ENCODE data around the gene KLF4.

- TF ChIP-seq, protein P1, sequence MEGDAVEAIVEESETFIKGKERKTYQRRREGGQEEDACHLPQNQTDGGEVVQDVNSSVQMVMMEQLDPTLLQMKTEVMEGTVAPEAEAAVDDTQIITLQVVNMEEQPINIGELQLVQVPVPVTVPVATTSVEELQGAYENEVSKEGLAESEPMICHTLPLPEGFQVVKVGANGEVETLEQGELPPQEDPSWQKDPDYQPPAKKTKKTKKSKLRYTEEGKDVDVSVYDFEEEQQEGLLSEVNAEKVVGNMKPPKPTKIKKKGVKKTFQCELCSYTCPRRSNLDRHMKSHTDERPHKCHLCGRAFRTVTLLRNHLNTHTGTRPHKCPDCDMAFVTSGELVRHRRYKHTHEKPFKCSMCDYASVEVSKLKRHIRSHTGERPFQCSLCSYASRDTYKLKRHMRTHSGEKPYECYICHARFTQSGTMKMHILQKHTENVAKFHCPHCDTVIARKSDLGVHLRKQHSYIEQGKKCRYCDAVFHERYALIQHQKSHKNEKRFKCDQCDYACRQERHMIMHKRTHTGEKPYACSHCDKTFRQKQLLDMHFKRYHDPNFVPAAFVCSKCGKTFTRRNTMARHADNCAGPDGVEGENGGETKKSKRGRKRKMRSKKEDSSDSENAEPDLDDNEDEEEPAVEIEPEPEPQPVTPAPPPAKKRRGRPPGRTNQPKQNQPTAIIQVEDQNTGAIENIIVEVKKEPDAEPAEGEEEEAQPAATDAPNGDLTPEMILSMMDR (conservative IDR thresholded peaks at IDR 0.05; ENCODE audit: low read depth, low read length), result no peak
- TF ChIP-seq ELK1 (IDR thresholded peaks at IDR 0.05; ENCODE audit: borderline replicate concordance, low read depth, low read length), result no peak
- TF ChIP-seq RCOR1 (IDR thresholded peaks at IDR 0.05; ENCODE audit: insufficient replicate concordance, low read length), result no peak
- TF ChIP-seq, protein P2, sequence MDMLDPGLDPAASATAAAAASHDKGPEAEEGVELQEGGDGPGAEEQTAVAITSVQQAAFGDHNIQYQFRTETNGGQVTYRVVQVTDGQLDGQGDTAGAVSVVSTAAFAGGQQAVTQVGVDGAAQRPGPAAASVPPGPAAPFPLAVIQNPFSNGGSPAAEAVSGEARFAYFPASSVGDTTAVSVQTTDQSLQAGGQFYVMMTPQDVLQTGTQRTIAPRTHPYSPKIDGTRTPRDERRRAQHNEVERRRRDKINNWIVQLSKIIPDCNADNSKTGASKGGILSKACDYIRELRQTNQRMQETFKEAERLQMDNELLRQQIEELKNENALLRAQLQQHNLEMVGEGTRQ (IDR thresholded peaks at IDR 0.05; ENCODE audit: low read depth, low read length), result no peak
- TF ChIP-seq POLR2A (IDR thresholded peaks at IDR 0.05; ENCODE audit: low read depth, low read length), result no peak
- no peak for TF ChIP-seq RFX5 (IDR thresholded peaks at IDR 0.05; ENCODE audit: low read depth, low read length)
- no peak for TF ChIP-seq FOS (IDR thresholded peaks at IDR 0.05; ENCODE audit: low read depth, low read length)
- TF ChIP-seq RAD21 (IDR thresholded peaks at IDR 0.05; ENCODE audit: low read length), result no peak
- no peak for TF ChIP-seq CHD1 (IDR thresholded peaks at IDR 0.05; ENCODE audit: low read depth, low read length)
- TF ChIP-seq MXI1 (IDR thresholded peaks at IDR 0.05; ENCODE audit: borderline replicate concordance, low read depth, low read length), result no peak
- no peak for TF ChIP-seq MAZ (IDR thresholded peaks at IDR 0.05; ENCODE audit: borderline replicate concordance, low read depth, low read length)
- no peak for TF ChIP-seq CEBPB (IDR thresholded peaks at IDR 0.05; ENCODE audit: low read depth, low read length)
Observed at GRCh38 chr9:107486674-107487520, 2.7 kb downstream of the KLF4 start.
